Testis (tissue), 3 donors: ENCODE measurements around the gene ENTPD8. TPM values are rescaled to one million over a fixed set of nuclear protein-coding genes. Genes with fewer than 3 reads are reported as not detected.

ENCODE experiments used
- DNase-seq: peaks from one replicate; pipeline ENCODE4 v3.0.0-alpha.2; 2019
- H3K27ac ChIP-seq, 2 donors: fragments of 200-600 bp; sonication (generic); one replicate each; pipeline ENCODE4 v1.5.1; 2019
- H3K27me3 ChIP-seq: fragments of 200-600 bp; sonication (generic); one replicate; pipeline ENCODE4 v1.5.1; 2019
- H3K36me3 ChIP-seq: fragments of 200-600 bp; sonication (generic); one replicate; pipeline ENCODE4 v1.5.1; 2017; ENCODE audit warnings: low read depth; ENCODE audit errors: missing control alignments
- H3K4me1 ChIP-seq: fragments of 200-600 bp; sonication (generic); one replicate; pipeline ENCODE4 v1.5.1; 2019
- H3K4me3 ChIP-seq, 2 donors: fragments of 200-600 bp; sonication (generic); one replicate each; pipeline ENCODE4 v1.5.1; 2017 to 2019
- H3K9me3 ChIP-seq: fragments of 200-600 bp; sonication (generic); one replicate; pipeline ENCODE4 v1.5.1; 2017
- CTCF ChIP-seq, 3 experiments: fragments of 450-650 bp in 2 of 3; fragments of 200-600 bp in 1 of 3; sonication (generic) in 1 of 3; IDR thresholded peaks; one replicate each; pipeline ENCODE4 v1.5.1; 2016 to 2019; ENCODE audit warnings: antibody characterized with exemption in 3 of 3, mild to moderate bottlenecking in 2 of 3, moderate library complexity in 1 of 3
- POLR2A ChIP-seq: fragments of 450-650 bp; IDR thresholded peaks from one replicate; pipeline ENCODE4 v1.6.1; 2017; ENCODE audit warnings: antibody characterized with exemption, mild to moderate bottlenecking, moderate library complexity
- WGBS, 2 donors: methylation state at CpG; one replicate each; pipeline ENCODE4 v1.1.5; 2018; 5-methylcytosine and 5-hydroxymethylcytosine counted together
- intact Hi-C: fragments of 100-400 bp; cut with DNase I; formaldehyde crosslinking; loops from one replicate; pipeline ENCODE4 v1.15.1; 2023; ENCODE audit warnings: low total_unique reads
- polyA plus RNA-seq: library from polyadenylated mRNA; stranded (reverse); fragments of 350-450 nt; fragmentation: Illumina TruSeq; extraction: RNeasy Lipid Tissue Mini Kit (QIAGEN cat#74804); gene quantifications from one replicate; pipeline ENCODE4 v1.2.3, GENCODE V29; 2014; ENCODE audit warnings: low read depth, low replicate concordance; ENCODE audit not compliant: insufficient read depth
- total RNA-seq, 2 donors: library from RNA; depleted of rRNA; stranded (reverse); fragments of >200 nt; gene quantifications; one replicate each; pipeline ENCODE4 v1.2.3, GENCODE V29; 2016

The ENTPD8 gene
- total and polyA plus RNA-seq, 3 donors from 2014 or later: 0.37 to 2.2 (median 2.0) TPM

GRCh38 chr9:137449931-137450538 lies 8.9 kb upstream of the ENTPD8 start:
- intact Hi-C loops: no loop called here
- TF ChIP-seq POLR2A (no peak), CTCF (IDR thresholded peaks at IDR 0.05) (no peak)
- WGBS, 2 donors: 77 to 84% methylated on average over 16 to 17 of the region's 18 CpGs
- H3K27ac ChIP-seq: no peak overlapping the region
- H3K9me3 ChIP-seq: no peaks in the 10 kb centered on the region
- no peak overlapping the region for H3K4me3 ChIP-seq
- H3K36me3 ChIP-seq: no peaks in the 10 kb centered on the region
- no peaks in the 10 kb centered on the region for H3K27me3 ChIP-seq
- no peak for DNase-seq
- H3K4me1 ChIP-seq: peaks cover 8% of the 10 kb centered on the region

DNA sequence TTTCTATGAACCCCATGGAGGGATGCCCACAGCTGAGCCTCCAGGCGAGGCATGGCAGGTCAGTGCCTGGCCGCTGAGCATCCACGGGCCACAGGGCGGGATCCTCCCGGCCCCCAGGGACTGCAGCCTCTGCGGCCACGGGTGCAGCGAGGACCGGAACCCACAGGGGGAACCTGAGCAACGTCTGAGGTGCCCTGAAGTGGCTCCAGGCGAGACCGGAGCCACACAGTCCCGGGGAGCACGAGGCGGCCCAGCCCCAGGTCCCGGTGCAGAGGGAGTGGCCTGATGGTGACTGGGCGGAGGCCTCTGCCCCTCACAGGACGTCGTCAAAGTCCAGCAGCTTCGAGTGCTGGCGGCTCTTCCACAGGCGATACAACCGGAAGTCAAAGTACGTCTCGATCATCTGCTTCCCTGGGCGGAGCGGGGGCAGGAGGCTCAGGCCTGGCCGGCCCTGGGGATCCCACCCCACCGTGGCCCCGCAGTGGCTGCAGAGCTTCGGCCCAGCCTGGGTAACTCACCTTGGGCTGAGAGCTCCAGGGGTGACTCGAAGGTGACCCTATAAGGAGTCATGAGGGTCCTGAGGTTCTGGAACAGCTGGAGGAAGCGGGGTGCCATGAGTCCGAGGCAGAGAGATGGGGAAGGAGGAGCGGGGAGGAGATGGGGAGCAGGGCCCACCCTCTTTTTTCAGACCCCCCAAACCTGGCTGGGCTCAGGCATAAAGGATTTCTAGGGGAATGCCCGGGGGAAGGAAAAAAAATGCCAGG lies 8.1 kb upstream of the ENTPD8 start:
- Histone ChIP-seq H3K27me3 (no peaks in the 10 kb centered on the region), H3K36me3 (no peaks in the 10 kb centered on the region), H3K9me3 (no peaks in the 10 kb centered on the region), H3K4me1 (peaks cover under 1% of the 10 kb centered on the region), H3K27ac (no peak overlapping the region), H3K4me3 (no peak overlapping the region)
- TF ChIP-seq CTCF (IDR thresholded peaks at IDR 0.05): no peak
- TF ChIP-seq POLR2A: no peak
- DNase-seq: no peak
- WGBS, 2 donors: 86 to 94% methylated on average over 11 to 36 of the region's 36 CpGs
- intact Hi-C loops: no loop called here

GRCh38 chr9:137448602-137448962 lies 7.4 kb upstream of the ENTPD8 start:
- Histone ChIP-seq H3K27ac (no peak overlapping the region), H3K9me3 (no peaks in the 10 kb centered on the region), H3K4me3 (no peak overlapping the region), H3K4me1 (no peaks in the 10 kb centered on the region), H3K27me3 (no peaks in the 10 kb centered on the region), H3K36me3 (no peaks in the 10 kb centered on the region)
- no peak for DNase-seq
- intact Hi-C loops: no loop called here
- 88% methylated on average over 11 to 14 of the region's 16 CpGs for WGBS, 2 donors
- no peak for TF ChIP-seq CTCF (IDR thresholded peaks at IDR 0.05)
- TF ChIP-seq POLR2A: no peak

GRCh38 chr9:137447722-137448601 lies 6.8 kb upstream of the ENTPD8 start:
- no peaks in the 10 kb centered on the region for H3K27me3 ChIP-seq
- intact Hi-C loops: no loop called here
- no peak overlapping the region for H3K27ac ChIP-seq
- no peak for TF ChIP-seq POLR2A
- no peak for TF ChIP-seq CTCF (IDR thresholded peaks at IDR 0.05)
- H3K4me3 ChIP-seq: no peak overlapping the region
- 85 to 100% methylated on average over 2 to 27 of the region's 27 CpGs for WGBS, 2 donors
- no peak for DNase-seq
- H3K9me3 ChIP-seq: no peaks in the 10 kb centered on the region
- H3K4me1 ChIP-seq: no peaks in the 10 kb centered on the region
- H3K36me3 ChIP-seq: no peaks in the 10 kb centered on the region
